K562 (cell line): Measurements from ENCODE around the gene CCSER1. TPM values are rescaled to one million over a fixed set of nuclear protein-coding genes. Genes with fewer than 3 reads are reported as not detected.

Experiments used
- ATAC-seq: fragments of 200-7000 bp; cut with Tn5 transposase; 3 replicates; pipeline ENCODE4 v1.9.1; 2020; ENCODE audit warnings: moderate library complexity
- BruUV-seq: library from RNA; stranded (reverse); fragments of 400-500 nt; replicated peaks from 2 replicates; lab custom pipeline; 2021; lab: Mats Ljungman, UMichigan
- CTCF ChIA-PET: fragments of 300-600 bp; formaldehyde crosslinking; extraction: SDS; loops from one replicate; lab custom pipeline; 2021; ENCODE audit warnings: low intra/inter-chr PET ratio; lab: Yijun Ruan, JAX
- POLR2A ChIA-PET: fragments of 300-600, 350-650 bp; sonication (Branson Sonifier 250); formaldehyde crosslinking; extraction: SDS; loops from one replicate; lab custom pipeline; 2021; ENCODE audit warnings: antibody characterized with exemption, inconsistent platforms; lab: Yijun Ruan, JAX
- DNase-seq, 4 experiments: peaks; one replicate each; pipeline versions ENCODE4 v3.0.0 to v3.0.0-alpha.2; 2011 to 2018; ENCODE audit warnings: low spot score in 3 of 4, mixed read lengths in 3 of 4; ENCODE audit errors: extremely low read depth in 1 of 4
- FAIRE-seq: peaks from 2 replicates; lab custom pipeline; 2011; peaks lifted over from hg19 to GRCh38; lab: Jason Lieb, UNC
- H2AFZ ChIP-seq: 2 replicates; pipeline ENCODE4 v1.6.0; 2011; ENCODE audit warnings: low read depth, low read length, control low read depth, inconsistent platforms
- H3K27ac ChIP-seq: fragments of 200-600 bp; 3 replicates; pipeline ENCODE4 v1.8.0; 2011; ENCODE audit warnings: low read depth, mild to moderate bottlenecking, control low read depth, inconsistent platforms, low read length, moderate library complexity, mixed read lengths; ENCODE audit errors: extremely low read depth
- H3K27me3 ChIP-seq, 2 experiments: fragments of 300-600 bp in 1 of 2; 2 replicates in 1 of 2; 3 replicates in 1 of 2; pipeline versions ENCODE4 v1.6.0 to v1.8.0; 2011; ENCODE audit warnings: inconsistent platforms in 2 of 2, low read length in 2 of 2, mild to moderate bottlenecking in 1 of 2, mixed read lengths in 1 of 2, moderate library complexity in 1 of 2; ENCODE audit not compliant: control insufficient read depth in 2 of 2, insufficient read depth in 2 of 2
- H3K36me3 ChIP-seq: fragments of 300-600 bp; 3 replicates; pipeline ENCODE4 v1.8.0; 2011; ENCODE audit warnings: mild to moderate bottlenecking, low read length, inconsistent platforms; ENCODE audit not compliant: control insufficient read depth, insufficient read depth
- H3K4me1 ChIP-seq, 2 experiments: fragments of 200-600 bp in 1 of 2; replicated peaks in 1 of 2; 2 replicates in 1 of 2; 3 replicates in 1 of 2; pipeline versions ENCODE4 v1.5.1 to v1.8.0; 2011; ENCODE audit warnings: inconsistent platforms in 2 of 2, low read length in 2 of 2, mild to moderate bottlenecking in 1 of 2, mixed read lengths in 1 of 2, moderate library complexity in 1 of 2; ENCODE audit not compliant: control insufficient read depth in 2 of 2, insufficient read depth in 2 of 2
- H3K4me2 ChIP-seq: 2 replicates; pipeline ENCODE4 v1.6.1; 2011; ENCODE audit warnings: low read length, control low read depth, inconsistent platforms, mixed read lengths; ENCODE audit not compliant: insufficient read depth
- H3K4me3 ChIP-seq: fragments of 200-600 bp; sonication (generic), shearing (Covaris generic); 2 replicates; pipeline ENCODE4 v1.5.1; 2016; ENCODE audit warnings: control low read depth, inconsistent platforms
- H3K79me2 ChIP-seq: fragments of 200-600 bp; 3 replicates; pipeline ENCODE4 v1.8.0; 2011; ENCODE audit warnings: low read length, inconsistent platforms; ENCODE audit not compliant: control insufficient read depth, insufficient read depth
- H3K9ac ChIP-seq, 2 experiments: 2 replicates each; pipeline versions ENCODE4 v1.6.0 to v1.6.1; 2011; ENCODE audit warnings: low read depth in 2 of 2, low read length in 2 of 2, control low read depth in 1 of 2, inconsistent platforms in 1 of 2, mild to moderate bottlenecking in 1 of 2, mixed read lengths in 1 of 2; ENCODE audit not compliant: insufficient read depth in 1 of 2
- H3K9me1 ChIP-seq: one replicate; pipeline ENCODE4 v1.6.0; 2011; ENCODE audit warnings: inconsistent platforms, mild to moderate bottlenecking, low read length, moderate library complexity; ENCODE audit not compliant: control insufficient read depth, insufficient read depth
- H3K9me3 ChIP-seq: replicated peaks from 2 replicates; pipeline ENCODE4 v1.5.1; 2011; ENCODE audit warnings: low read depth, low read length, inconsistent platforms; ENCODE audit not compliant: control insufficient read depth, insufficient read depth
- H4K20me1 ChIP-seq: replicated peaks from 2 replicates; pipeline ENCODE4 v1.6.1; 2011; ENCODE audit warnings: low read length, inconsistent platforms, mixed read lengths; ENCODE audit not compliant: control insufficient read depth, insufficient read depth
- ARID3A ChIP-seq: IDR thresholded peaks from 2 replicates; pipeline ENCODE4 v1.6.1; 2012; ENCODE audit warnings: low read depth, low read length, improper control_type of control experiment, borderline replicate concordance
- BRCA1 ChIP-seq, 2 experiments: fragments of 450-650 bp in 1 of 2; sonication (generic) in 1 of 2; formaldehyde crosslinking in 1 of 2; IDR thresholded peaks; 2 replicates each; pipeline versions ENCODE4 v1.5.0 to v1.6.1; 2017 to 2020; ENCODE audit warnings: mild to moderate bottlenecking in 1 of 2, missing genetic modification reagents in 1 of 2
- C11orf30 ChIP-seq: fragments of 450-650 bp; IDR thresholded peaks from 2 replicates; pipeline ENCODE4 v1.6.1; 2016; ENCODE audit warnings: low read depth, mild to moderate bottlenecking
- CBX1 ChIP-seq: sonication (generic); IDR thresholded peaks from 2 replicates; pipeline ENCODE4 v1.6.1; 2016; ENCODE audit warnings: antibody characterized with exemption, low read depth, mild to moderate bottlenecking
- DIDO1 ChIP-seq: fragments of 450-650 bp; IDR thresholded peaks from 2 replicates; pipeline ENCODE4 v1.6.1; 2016; ENCODE audit warnings: low read depth, missing biosample characterization, missing genetic modification characterization
- FOXK1 ChIP-seq: sonication (generic); formaldehyde crosslinking; IDR thresholded peaks from 2 replicates; pipeline ENCODE4 v1.8.0; 2022; ENCODE audit warnings: missing genetic modification reagents, mild to moderate bottlenecking, borderline replicate concordance
- MAFF ChIP-seq: IDR thresholded peaks from 2 replicates; pipeline ENCODE4 v1.6.1; 2012; ENCODE audit warnings: low read length, improper control_type of control experiment
- SMAD1 ChIP-seq: fragments of 150-350 bp; IDR thresholded peaks from 2 replicates; pipeline ENCODE4 v1.6.1; 2014; ENCODE audit warnings: low read length, low read depth; ENCODE audit not compliant: partially characterized antibody
- TFAM ChIP-seq: fragments of 250-450 bp; sonication (Bioruptor Pico); conservative IDR thresholded peaks from 2 replicates; pipeline ENCODE4 v1.5.0; 2021; ENCODE audit warnings: mild to moderate bottlenecking, moderate library complexity
- YBX1 ChIP-seq: fragments of 450-650 bp; IDR thresholded peaks from 2 replicates; pipeline ENCODE4 v1.7.1; 2016; ENCODE audit warnings: mild to moderate bottlenecking
- ZNF507 ChIP-seq: conservative IDR thresholded peaks from 2 replicates; pipeline ENCODE4 v1.6.1; 2017; ENCODE audit warnings: missing genetic modification characterization, missing compliant biosample characterization
- WGBS: fragments of 100-300 bp; shearing (Covaris generic); methylation state at CpG from one replicate; pipeline ENCODE4 v1.1.6; 2016; ENCODE audit warnings: low coverage, mixed read lengths; ENCODE audit not compliant: insufficient coverage; ENCODE audit errors: missing lambda C conversion rate; 5-methylcytosine and 5-hydroxymethylcytosine counted together
- in situ Hi-C: fragments of 300-500 bp; cut with MboI; formaldehyde crosslinking; loops from 4 replicates; pipeline ENCODE4 v1.15.0; 2018; ENCODE audit warnings: inconsistent platforms, mixed read lengths
- intact Hi-C: fragments of 100-400 bp; cut with micrococcal nuclease; formaldehyde crosslinking; loops from 2 replicates; pipeline ENCODE4 v1.14.2; 2022
- polyA plus RNA-seq, 8 experiments: library from polyadenylated mRNA; depleted of rRNA in 4 of 8; stranded (reverse) in 5 of 8; unstranded in 3 of 8; fragments of >200 nt; fragmentation: Nextera tagmentation in 2 of 8; fragmentation: Illumina TruSeq in 1 of 8; extraction: Ambion mirVana in 2 of 8; extraction: Trizol in 1 of 8; gene quantifications; 2 replicates each; pipeline versions ENCODE4 v1.2.1 to v1.2.3, GENCODE V29; 2011 to 2014; ENCODE audit warnings: inconsistent platforms in 1 of 8, missing spikeins in 1 of 8
- total RNA-seq, 7 experiments: library from RNA; depleted of rRNA in 6 of 7; stranded (reverse); fragments of >200 nt in 6 of 7; fragmentation: Illumina TruSeq in 2 of 7; extraction: Trizol in 2 of 7; gene quantifications; 2 replicates each; pipeline versions ENCODE4 v1.2.1 to v1.2.3, GENCODE V29; 2011 to 2021; ENCODE audit warnings: low replicate concordance in 1 of 7

CCSER1 gene
- total and polyA plus RNA-seq, 9 of the 15 experiments (the other 6 are each of a cell fraction or from before 2014, with no cell fraction given): not detected

GRCh38 chr4:90715242-90715641 lies 588.0 kb downstream of the CCSER1 start (continued):
- TF ChIP-seq ARID3A (no peak), TFAM (CRISPR knock-in tag) (no peak), YBX1 (no peak)

- no peak overlapping the region for H3K4me3 ChIP-seq
- POLR2A ChIA-PET: no interaction called here
- BruUV-seq: no TSS peak
- H3K4me2 ChIP-seq: no peak overlapping the region
- no peaks in the 10 kb centered on the region for H3K27me3 ChIP-seq
- intact Hi-C loops: no loop called here
- TF ChIP-seq BRCA1 (IDR thresholded peaks at IDR 0.05): no peak
- TF ChIP-seq BRCA1 (CRISPR knock-in tag; IDR thresholded peaks at IDR 0.05): no peak
- no peak for TF ChIP-seq MAFF
- TF ChIP-seq ZNF507 (tag): no peak
- no peak for TF ChIP-seq DIDO1 (tag)
- TF ChIP-seq C11orf30: no peak
- TF ChIP-seq SMAD1: no peak
- TF ChIP-seq CBX1: no peak
- no peak for TF ChIP-seq FOXK1
- TF ChIP-seq, all 486 proteins: peak for 0
- Histone ChIP-seq H2AFZ (no peak overlapping the region), H3K4me1 (no peaks in the 10 kb centered on the region), H3K36me3 (no peaks in the 10 kb centered on the region), H3K79me2 (no peaks in the 10 kb centered on the region), H3K9me3 (no peaks in the 10 kb centered on the region), H3K27ac (no peak overlapping the region), H3K9me1 (no peaks in the 10 kb centered on the region), H4K20me1 (no peaks in the 10 kb centered on the region), H3K9ac (no peak overlapping the region)
- FAIRE-seq (no peak), ATAC-seq (no peak), DNase-seq (no peak)
- WGBS: 1% methylated on average over 10 of the region's 10 CpGs
- CTCF ChIA-PET: no interaction called here
- in situ Hi-C loops: no loop called here
These were observed 591.7 kb downstream of the CCSER1 start for GRCh38 chr4:90718931-90719330.
